ENCODE measurements around the gene ASTN2. TPM values are rescaled to one million over a fixed set of nuclear protein-coding genes. Genes with fewer than 3 reads are reported as not detected.
"Not testable (repeated sequence)": the region's sequence is repeated elsewhere in the genome, so short reads cannot be mapped to it uniquely, and the experiment has no call there.

The ASTN2 gene
- total RNA-seq, 1 donor from 2014 or later, result 7.3 TPM

DNA sequence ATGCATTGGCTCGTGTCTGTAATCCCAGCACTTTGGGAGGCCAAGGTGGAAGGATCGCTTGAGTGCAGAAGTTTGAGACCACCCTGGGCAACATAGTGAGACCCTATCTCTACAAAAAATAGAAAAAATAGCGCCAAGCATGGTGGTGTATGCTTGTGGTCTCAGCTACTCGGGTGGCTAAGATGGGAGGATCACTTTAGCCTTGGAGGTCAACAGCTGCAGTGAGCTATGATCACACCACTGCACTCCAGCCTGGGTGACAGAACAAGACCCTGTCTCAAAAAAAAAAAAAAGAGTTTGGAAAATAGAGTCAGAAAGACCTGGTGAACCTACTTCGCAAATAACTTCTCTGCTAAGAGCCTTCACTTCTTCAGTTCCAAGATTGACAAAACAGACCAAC is 516.7 kb downstream of the ASTN2 start:
- not testable (repeated sequence) for H3K9ac ChIP-seq (ENCODE audit: low read depth in 1 of 3, low read length in 3 of 3); H3K4me1 ChIP-seq (ENCODE audit: control insufficient read depth in 3 of 3, insufficient read depth in 3 of 3, low read length in 3 of 3); H3K36me3 ChIP-seq (ENCODE audit: control insufficient read depth in 3 of 3, insufficient read depth in 3 of 3, low read length in 3 of 3); H3K4me3 ChIP-seq (ENCODE audit: low read length in 3 of 3); H3K27me3 ChIP-seq (ENCODE audit: control insufficient read depth in 3 of 3, insufficient read depth in 3 of 3, low read length in 3 of 3); H3K27ac ChIP-seq (ENCODE audit: low read depth, low read length); H3K9me3 ChIP-seq (ENCODE audit: control insufficient read depth in 3 of 3, low read length in 3 of 3)

DNA sequence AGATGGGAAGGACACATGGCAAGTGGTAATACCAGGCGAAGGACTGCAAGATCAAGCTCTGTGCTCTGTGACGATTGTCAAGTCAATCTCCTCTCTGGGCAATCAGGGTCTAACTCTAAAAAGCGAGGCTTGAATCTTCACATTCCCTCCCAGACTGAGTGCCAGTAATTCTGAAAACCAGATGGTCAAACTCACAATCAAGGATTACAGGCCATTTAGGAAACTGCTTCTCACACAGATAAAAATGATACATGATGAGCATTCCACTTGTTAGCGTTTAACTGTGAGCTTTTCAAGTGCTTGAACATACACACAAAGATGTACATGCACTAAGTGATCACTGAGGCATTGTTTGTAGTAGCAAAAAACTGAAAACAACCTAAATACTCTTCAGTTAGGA is 517.7 kb downstream of the ASTN2 start:
- peaks cover 0 to 6% (median 2%) of the 10 kb centered on the region in 3 donors for H3K9me3 ChIP-seq (ENCODE audit: control insufficient read depth in 3 of 3, low read length in 3 of 3)
- no peaks in the 10 kb centered on the region for H3K4me1 ChIP-seq (ENCODE audit: control insufficient read depth in 3 of 3, insufficient read depth in 3 of 3, low read length in 3 of 3)
- no peak overlapping the region for H3K9ac ChIP-seq (ENCODE audit: low read depth in 1 of 3, low read length in 3 of 3)
- H3K36me3 ChIP-seq (ENCODE audit: control insufficient read depth in 3 of 3, insufficient read depth in 3 of 3, low read length in 3 of 3), result no peaks in the 10 kb centered on the region
- no peak overlapping the region for H3K4me3 ChIP-seq (ENCODE audit: low read length in 3 of 3)
- no peaks in the 10 kb centered on the region for H3K27me3 ChIP-seq (ENCODE audit: control insufficient read depth in 3 of 3, insufficient read depth in 3 of 3, low read length in 3 of 3)
- H3K27ac ChIP-seq (ENCODE audit: low read depth, low read length), result no peak overlapping the region

DNA sequence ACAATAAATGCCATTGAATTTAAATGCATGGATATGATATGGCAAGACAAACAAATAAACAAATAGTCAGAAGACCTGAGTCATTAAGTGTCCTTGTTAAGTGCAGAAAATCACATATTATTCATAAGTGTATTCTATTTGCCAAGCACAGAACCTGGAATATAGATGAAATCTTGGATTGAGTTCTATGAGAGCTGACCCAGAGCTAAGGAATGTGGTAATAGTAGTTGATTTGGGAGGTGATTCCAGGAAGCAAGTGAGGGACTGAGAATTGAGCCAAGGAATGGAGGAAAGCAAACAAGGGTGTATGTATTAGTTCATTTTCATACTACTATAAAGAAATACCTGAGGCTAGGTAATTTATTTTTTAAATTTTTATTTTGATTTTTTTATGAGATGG is 518.9 kb downstream of the ASTN2 start:
- Histone ChIP-seq H3K36me3 (ENCODE audit: control insufficient read depth in 3 of 3, insufficient read depth in 3 of 3, low read length in 3 of 3) (no peaks in the 10 kb centered on the region), H3K27ac (ENCODE audit: low read depth, low read length) (no peak overlapping the region), H3K4me1 (ENCODE audit: control insufficient read depth in 3 of 3, insufficient read depth in 3 of 3, low read length in 3 of 3) (no peaks in the 10 kb centered on the region), H3K4me3 (ENCODE audit: low read length in 3 of 3) (no peak overlapping the region), H3K9ac (ENCODE audit: low read depth in 1 of 3, low read length in 3 of 3) (no peak overlapping the region), H3K27me3 (ENCODE audit: control insufficient read depth in 3 of 3, insufficient read depth in 3 of 3, low read length in 3 of 3) (no peaks in the 10 kb centered on the region), H3K9me3 (ENCODE audit: control insufficient read depth in 3 of 3, low read length in 3 of 3) (peaks cover 0 to 6% (median 2%) of the 10 kb centered on the region in 3 donors)

DNA sequence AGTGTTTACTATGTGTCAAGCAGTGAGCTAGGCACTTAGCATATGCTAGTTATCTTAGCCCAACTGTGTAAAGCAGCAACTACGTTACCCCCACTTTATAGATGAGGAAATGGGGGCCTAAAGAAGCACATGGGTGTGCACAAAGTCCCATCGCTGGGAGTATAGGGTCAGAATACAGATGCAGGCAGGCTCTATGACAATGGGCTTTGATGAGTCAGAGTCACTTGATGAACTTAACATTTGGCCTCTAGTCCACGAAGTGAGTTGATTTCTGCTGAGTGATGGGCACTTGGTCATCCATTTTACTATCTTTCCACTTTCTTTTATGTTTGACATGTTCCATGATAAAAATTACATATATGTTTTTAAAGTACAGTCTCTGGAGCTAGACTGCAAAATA is 523.4 kb downstream of the ASTN2 start:
- no peaks in the 10 kb centered on the region for H3K4me1 ChIP-seq (ENCODE audit: control insufficient read depth in 3 of 3, insufficient read depth in 3 of 3, low read length in 3 of 3)
- H3K27ac ChIP-seq (ENCODE audit: low read depth, low read length), result no peak overlapping the region
- no peak overlapping the region for H3K4me3 ChIP-seq (ENCODE audit: low read length in 3 of 3)
- no peaks in the 10 kb centered on the region for H3K27me3 ChIP-seq (ENCODE audit: control insufficient read depth in 3 of 3, insufficient read depth in 3 of 3, low read length in 3 of 3)
- H3K9ac ChIP-seq (ENCODE audit: low read depth in 1 of 3, low read length in 3 of 3), result no peak overlapping the region
- H3K36me3 ChIP-seq (ENCODE audit: control insufficient read depth in 3 of 3, insufficient read depth in 3 of 3, low read length in 3 of 3), result no peaks in the 10 kb centered on the region
- no peaks in the 10 kb centered on the region for H3K9me3 ChIP-seq (ENCODE audit: control insufficient read depth in 3 of 3, low read length in 3 of 3)

DNA sequence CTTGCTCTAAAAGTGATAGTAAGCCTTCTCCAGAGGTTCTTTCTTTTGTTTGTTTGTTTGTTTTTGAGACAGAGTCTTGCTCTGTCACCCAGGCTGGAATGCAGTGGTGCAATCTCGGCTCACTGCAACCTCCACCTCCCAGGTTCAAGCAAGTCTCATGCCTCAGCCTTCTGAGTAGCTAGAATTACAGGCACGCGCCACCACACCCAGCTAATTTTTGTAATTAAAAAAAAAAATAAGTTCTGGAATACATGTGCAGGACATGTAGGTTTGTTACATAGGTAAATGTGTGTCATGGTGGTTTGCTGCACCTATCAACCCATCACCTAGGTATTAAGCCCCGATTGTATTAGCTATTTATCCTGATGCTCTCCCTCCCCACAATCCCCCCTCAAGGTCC is 526.4 kb downstream of the ASTN2 start:
- H3K27ac ChIP-seq (ENCODE audit: low read depth, low read length); H3K36me3 ChIP-seq (ENCODE audit: control insufficient read depth in 3 of 3, insufficient read depth in 3 of 3, low read length in 3 of 3); H3K27me3 ChIP-seq (ENCODE audit: control insufficient read depth in 3 of 3, insufficient read depth in 3 of 3, low read length in 3 of 3); H3K4me1 ChIP-seq (ENCODE audit: control insufficient read depth in 3 of 3, insufficient read depth in 3 of 3, low read length in 3 of 3); H3K9me3 ChIP-seq (ENCODE audit: control insufficient read depth in 3 of 3, low read length in 3 of 3); H3K4me3 ChIP-seq (ENCODE audit: low read length in 3 of 3); H3K9ac ChIP-seq (ENCODE audit: low read depth in 1 of 3, low read length in 3 of 3): not testable (repeated sequence)

DNA sequence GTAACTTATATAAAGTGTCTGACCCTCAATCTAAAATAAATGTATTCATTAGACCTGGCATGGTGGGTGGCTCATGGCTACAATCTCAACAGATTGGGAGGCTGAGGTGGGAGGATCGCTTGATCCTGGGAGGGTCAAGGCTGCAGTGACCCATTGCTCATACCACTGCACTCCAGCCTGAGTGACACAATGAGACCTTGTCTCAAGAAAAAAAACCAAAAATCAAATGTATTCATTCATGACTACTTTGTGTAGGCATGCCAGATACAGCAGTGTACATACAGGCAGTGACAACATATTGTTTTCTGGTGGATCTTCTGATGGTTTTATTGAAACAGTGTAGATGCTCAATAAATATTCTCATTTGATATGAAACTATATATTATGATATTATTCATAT is 526.8 kb downstream of the ASTN2 start:
- Histone ChIP-seq H3K4me1 (ENCODE audit: control insufficient read depth in 3 of 3, insufficient read depth in 3 of 3, low read length in 3 of 3) (no peaks in the 10 kb centered on the region), H3K36me3 (ENCODE audit: control insufficient read depth in 3 of 3, insufficient read depth in 3 of 3, low read length in 3 of 3) (no peaks in the 10 kb centered on the region), H3K9ac (ENCODE audit: low read depth in 1 of 3, low read length in 3 of 3) (no peak overlapping the region), H3K27me3 (ENCODE audit: control insufficient read depth in 3 of 3, insufficient read depth in 3 of 3, low read length in 3 of 3) (no peaks in the 10 kb centered on the region), H3K9me3 (ENCODE audit: control insufficient read depth in 3 of 3, low read length in 3 of 3) (no peaks in the 10 kb centered on the region), H3K4me3 (ENCODE audit: low read length in 3 of 3) (no peak overlapping the region), H3K27ac (ENCODE audit: low read depth, low read length) (no peak overlapping the region)

DNA sequence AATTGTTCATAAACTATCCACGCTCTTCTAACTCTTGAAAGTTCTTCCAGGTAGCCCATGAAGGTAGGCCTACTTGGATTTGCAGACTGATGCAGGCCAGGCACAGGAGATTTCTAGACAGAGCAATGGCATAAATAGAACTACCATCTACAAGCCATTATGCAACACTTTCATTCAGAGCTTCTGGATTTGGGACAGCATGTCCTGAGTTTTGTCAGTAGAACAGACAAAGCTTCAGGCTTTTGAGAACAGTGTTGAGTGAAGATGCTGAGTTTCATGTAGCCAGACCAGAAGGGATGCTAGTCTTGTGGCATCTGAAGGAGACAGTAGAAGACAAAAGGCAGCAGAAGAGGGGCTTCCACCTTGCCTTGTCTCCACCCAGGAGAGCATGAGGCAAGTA is 531.2 kb downstream of the ASTN2 start:
- Histone ChIP-seq H3K9ac (ENCODE audit: low read depth in 1 of 3, low read length in 3 of 3) (no peak overlapping the region), H3K27ac (ENCODE audit: low read depth, low read length) (no peak overlapping the region), H3K36me3 (ENCODE audit: control insufficient read depth in 3 of 3, insufficient read depth in 3 of 3, low read length in 3 of 3) (no peaks in the 10 kb centered on the region), H3K27me3 (ENCODE audit: control insufficient read depth in 3 of 3, insufficient read depth in 3 of 3, low read length in 3 of 3) (no peaks in the 10 kb centered on the region), H3K4me1 (ENCODE audit: control insufficient read depth in 3 of 3, insufficient read depth in 3 of 3, low read length in 3 of 3) (no peaks in the 10 kb centered on the region), H3K4me3 (ENCODE audit: low read length in 3 of 3) (no peak overlapping the region), H3K9me3 (ENCODE audit: control insufficient read depth in 3 of 3, low read length in 3 of 3) (no peaks in the 10 kb centered on the region)

DNA sequence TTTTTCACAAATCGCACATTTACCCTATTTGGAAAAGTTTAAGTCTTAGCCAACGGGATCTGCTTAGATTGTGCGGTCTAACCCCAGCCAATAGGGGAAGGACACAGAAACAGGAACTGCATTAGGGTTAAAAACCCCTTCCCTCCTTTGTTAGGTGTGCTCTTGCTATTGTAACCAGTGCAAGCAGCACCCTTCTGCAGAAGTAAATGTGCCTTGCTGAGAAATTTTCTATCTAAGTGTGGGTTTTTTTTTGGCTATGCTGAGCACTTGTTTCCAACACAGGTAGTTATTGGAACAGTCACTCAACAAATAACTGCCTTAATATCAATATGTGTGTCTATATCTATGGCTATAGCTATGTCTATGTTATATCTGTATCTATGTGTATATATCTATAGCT is 537.8 kb downstream of the ASTN2 start:
- H3K27me3 ChIP-seq (ENCODE audit: control insufficient read depth in 3 of 3, insufficient read depth in 3 of 3, low read length in 3 of 3), result no peaks in the 10 kb centered on the region

DNA sequence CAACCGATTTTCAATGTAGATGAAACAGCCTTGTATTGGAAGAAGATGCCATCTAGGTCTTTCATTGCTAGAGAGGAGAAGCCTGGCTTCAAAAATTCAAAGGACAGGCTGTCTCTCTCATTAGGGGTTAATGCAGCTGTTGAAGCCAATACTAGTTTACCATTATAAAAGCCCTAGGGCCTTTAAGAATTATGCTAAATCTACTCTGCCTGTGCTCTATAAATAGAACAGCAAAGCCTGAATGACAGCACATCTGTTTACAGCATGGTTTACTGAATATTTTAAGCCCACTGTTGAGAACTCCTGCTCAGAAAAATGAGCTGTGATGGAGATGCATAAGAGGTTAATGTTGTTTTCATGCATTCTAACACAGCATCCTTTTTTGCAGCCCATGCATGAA is 539.3 kb downstream of the ASTN2 start:
- no peak overlapping the region for H3K27ac ChIP-seq (ENCODE audit: low read depth, low read length)
- H3K9ac ChIP-seq (ENCODE audit: low read depth in 1 of 3, low read length in 3 of 3), result no peak overlapping the region

More for the DNA sequence above, 537.8 kb downstream of the ASTN2 start:
- Histone ChIP-seq H3K4me3 (ENCODE audit: low read length in 3 of 3) (no peak overlapping the region), H3K4me1 (ENCODE audit: control insufficient read depth in 3 of 3, insufficient read depth in 3 of 3, low read length in 3 of 3) (no peaks in the 10 kb centered on the region), H3K27ac (ENCODE audit: low read depth, low read length) (no peak overlapping the region), H3K36me3 (ENCODE audit: control insufficient read depth in 3 of 3, insufficient read depth in 3 of 3, low read length in 3 of 3) (no peaks in the 10 kb centered on the region), H3K9me3 (ENCODE audit: control insufficient read depth in 3 of 3, low read length in 3 of 3) (peaks cover 3 to 6% (median 5%) of the 10 kb centered on the region in 3 donors), H3K9ac (ENCODE audit: low read depth in 1 of 3, low read length in 3 of 3) (no peak overlapping the region)

DNA sequence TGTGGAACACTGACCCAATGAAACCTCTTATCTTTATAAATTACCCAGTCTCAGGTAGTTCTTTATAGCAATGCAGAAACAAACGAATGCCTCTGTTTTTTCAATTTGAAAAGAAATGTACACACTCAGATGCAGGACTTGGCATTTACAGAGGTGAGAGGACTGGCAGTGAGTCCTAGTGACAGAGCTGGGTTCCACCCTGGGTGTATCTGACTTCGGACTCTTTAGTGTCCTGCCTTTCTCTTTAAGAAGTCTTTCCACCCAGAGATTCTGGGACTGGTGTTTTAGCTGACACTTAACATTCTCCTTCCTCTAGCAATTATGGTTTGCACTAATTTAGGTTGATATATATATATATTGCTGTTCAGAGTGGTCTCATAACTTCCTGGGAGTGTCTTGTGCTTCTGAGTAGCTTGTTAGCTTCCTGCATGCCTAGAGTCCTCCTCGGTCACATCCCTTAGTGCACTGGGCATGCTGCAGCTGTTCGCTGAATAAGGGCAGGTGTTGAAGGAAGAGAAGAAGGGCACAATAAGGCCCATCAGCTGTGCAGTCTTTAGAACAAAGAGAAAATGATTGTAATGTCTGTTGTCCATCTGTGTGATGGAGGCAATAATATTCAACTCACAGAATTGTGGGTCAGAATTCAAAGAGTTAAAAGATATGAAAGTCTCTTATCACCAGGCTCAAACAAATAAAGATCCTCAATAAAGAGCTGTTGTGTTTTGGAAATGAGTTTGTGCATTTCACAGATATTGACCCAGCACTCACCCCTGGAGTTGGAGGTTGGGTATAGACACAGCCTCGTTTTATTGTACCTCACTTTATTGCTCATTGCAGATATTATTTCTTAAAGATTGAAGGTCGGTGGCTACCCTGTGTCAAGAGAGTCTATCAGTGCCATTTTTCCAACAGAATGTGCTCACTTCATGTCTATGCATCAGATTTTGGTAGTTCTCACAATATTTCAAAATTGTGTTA is 540.6 kb downstream of the ASTN2 start:
- no peaks in the 10 kb centered on the region for H3K27me3 ChIP-seq (ENCODE audit: control insufficient read depth in 3 of 3, insufficient read depth in 3 of 3, low read length in 3 of 3)
- H3K27ac ChIP-seq (ENCODE audit: low read depth, low read length), result no peak overlapping the region

More for the DNA sequence above, 539.3 kb downstream of the ASTN2 start:
- peaks cover 3 to 6% (median 5%) of the 10 kb centered on the region in 3 donors for H3K9me3 ChIP-seq (ENCODE audit: control insufficient read depth in 3 of 3, low read length in 3 of 3)
- no peaks in the 10 kb centered on the region for H3K36me3 ChIP-seq (ENCODE audit: control insufficient read depth in 3 of 3, insufficient read depth in 3 of 3, low read length in 3 of 3)
- no peak overlapping the region for H3K4me3 ChIP-seq (ENCODE audit: low read length in 3 of 3)
- H3K27me3 ChIP-seq (ENCODE audit: control insufficient read depth in 3 of 3, insufficient read depth in 3 of 3, low read length in 3 of 3), result no peaks in the 10 kb centered on the region
- H3K4me1 ChIP-seq (ENCODE audit: control insufficient read depth in 3 of 3, insufficient read depth in 3 of 3, low read length in 3 of 3), result no peaks in the 10 kb centered on the region

More for the DNA sequence above, 540.6 kb downstream of the ASTN2 start:
- Histone ChIP-seq H3K4me3 (ENCODE audit: low read length in 3 of 3) (no peak overlapping the region), H3K9me3 (ENCODE audit: control insufficient read depth in 3 of 3, low read length in 3 of 3) (peaks cover 3 to 6% (median 5%) of the 10 kb centered on the region in 3 donors), H3K4me1 (ENCODE audit: control insufficient read depth in 3 of 3, insufficient read depth in 3 of 3, low read length in 3 of 3) (no peaks in the 10 kb centered on the region), H3K9ac (ENCODE audit: low read depth in 1 of 3, low read length in 3 of 3) (no peak overlapping the region), H3K36me3 (ENCODE audit: control insufficient read depth in 3 of 3, insufficient read depth in 3 of 3, low read length in 3 of 3) (no peaks in the 10 kb centered on the region)

All from skeletal muscle tissue (tissue), 4 donors.